Stimulated activated CD4-positive, alpha-beta T cell treated with anti-CD3 and anti-CD28 coated beads, Interleukin-4, amount 100 ng/mL, for 48 hours (primary cell): ENCODE data around the gene USP5.

ENCODE experiments used
- DNase-seq, 2 donors: peaks; one replicate each; pipeline ENCODE4 v3.0.0-alpha.2; 2020; ENCODE audit warnings: low read depth in 2 of 2

USP5 gene

GRCh38 chr12:6840761-6841515, 11.0 kb upstream of the USP5 start, which contains the start of gene GNB3:
TSS of gene GNB3 (plus strand) at chr12:6840925. CDS start at chr12:6841288, 363 bp downstream.
- no peak for DNase-seq

- no peak for DNase-seq
These were observed 9.9 kb upstream of the USP5 start for GRCh38 chr12:6842075-6842474.

GRCh38 chr12:6843118-6843902, 8.6 kb upstream of the USP5 start:
- DNase-seq: no peak

GRCh38 chr12:6845395-6845794, 6.6 kb upstream of the USP5 start:
- no peak for DNase-seq

GRCh38 chr12:6846316-6846869, 5.6 kb upstream of the USP5 start:
- DNase-seq: no peak

GRCh38 chr12:6847676-6848075, 4.3 kb upstream of the USP5 start:
- DNase-seq: no peak

- no peak for DNase-seq
These were observed 2.5 kb upstream of the USP5 start for GRCh38 chr12:6849427-6849826.

GRCh38 chr12:6849976-6850560, 1.9 kb upstream of the USP5 start:
- DNase-seq: no peak

GRCh38 chr12:6850796-6851152, 1.2 kb upstream of the USP5 start:
- no peak for DNase-seq

- DNase-seq: peak; percentile 94 to 96
These were observed 613 bp upstream of the USP5 start, which contains the start of gene CDCA3 for GRCh38 chr12:6851153-6851920. TSS of gene CDCA3 (minus strand) at chr12:6851286. CDS start at chr12:6850952, 334 bp downstream.

GRCh38 chr12:6852651-6853354, 853 bp downstream of the USP5 start:
- DNase-seq: peak; percentile 64 to 72

GRCh38 chr12:6853626-6854025, 1.7 kb downstream of the USP5 start:
- DNase-seq: no peak

- no peak for DNase-seq
These were observed 2.1 kb downstream of the USP5 start for GRCh38 chr12:6854036-6854435.

- DNase-seq: no peak
These were observed 3.4 kb downstream of the USP5 start for GRCh38 chr12:6855322-6855721.

GRCh38 chr12:6858799-6859198, 6.8 kb downstream of the USP5 start:
- no peak for DNase-seq

- no peak for DNase-seq
These were observed 8.2 kb downstream of the USP5 start for GRCh38 chr12:6860116-6860515.

GRCh38 chr12:6860942-6861341, 9.0 kb downstream of the USP5 start:
- DNase-seq: no peak

GRCh38 chr12:6861391-6861790, 9.4 kb downstream of the USP5 start:
- DNase-seq: no peak

GRCh38 chr12:6863033-6863432, 11.1 kb downstream of the USP5 start:
- no peak for DNase-seq

GRCh38 chr12:6863586-6864321, 11.8 kb downstream of the USP5 start:
- DNase-seq: no peak
